ENCODE data around the gene CNKSR2.
A peak's percentile ranks its signal among the peaks of the same experiment; 100 is the strongest.
"Not testable (repeated sequence)": the region's sequence is repeated elsewhere in the genome, so short reads cannot be mapped to it uniquely, and the experiment has no call there.

Gene CNKSR2

DNA sequence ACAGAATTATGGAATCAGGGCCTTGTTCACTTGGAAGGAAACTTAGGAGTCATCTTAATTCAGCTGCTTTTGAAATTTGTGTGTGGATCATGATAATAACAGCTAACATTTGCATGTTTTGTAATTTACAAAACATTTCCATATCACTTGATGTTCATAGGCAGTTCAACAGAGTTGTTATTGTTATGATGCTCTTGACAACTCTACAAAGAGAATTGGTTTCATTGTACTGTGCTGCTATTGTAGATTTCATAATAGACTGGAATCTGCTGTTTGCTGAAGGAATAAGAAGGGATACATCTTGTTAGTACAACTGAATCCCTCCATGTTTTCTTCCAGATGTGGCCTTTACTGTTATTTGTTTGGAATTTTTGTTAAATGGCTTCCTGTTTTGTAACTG, 83.5 kb downstream of the CNKSR2 start:
- DNase-seq: no peak

- DNase-seq: no peak
Measured at GRCh38 chrX:21469071-21469470, 94.9 kb downstream of the CNKSR2 start.

GRCh38 chrX:21476909-21477308, 102.7 kb downstream of the CNKSR2 start:
- DNase-seq: no peak

DNA sequence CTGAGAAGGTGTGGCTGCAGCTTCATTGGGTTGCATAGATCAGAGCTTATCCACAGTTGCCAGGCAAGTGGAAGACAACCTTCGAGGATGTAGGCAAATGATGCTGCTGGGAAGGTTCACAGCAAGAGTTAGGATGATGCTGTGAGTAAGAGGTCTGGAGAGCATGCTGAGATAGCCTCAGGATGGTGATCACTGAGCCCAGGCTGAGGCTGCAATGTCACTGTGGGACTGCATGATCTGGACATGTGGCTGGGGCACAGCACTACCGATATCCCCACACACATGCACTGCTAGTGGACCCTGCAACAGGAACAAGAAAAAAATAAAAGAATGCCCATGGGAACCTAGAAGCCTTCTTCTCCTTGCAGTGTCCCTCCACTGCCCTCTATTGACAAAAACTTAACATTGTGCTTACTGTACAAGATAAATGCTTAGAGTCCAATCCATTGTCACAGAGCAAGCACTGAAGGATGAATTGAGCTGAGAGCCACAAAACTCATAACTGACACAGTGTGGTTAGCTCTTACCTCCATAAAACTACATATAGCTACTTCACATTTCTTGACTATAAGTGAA, 105.6 kb downstream of the CNKSR2 start:
- DNase-seq: peak; percentile 70

- DNase-seq: no peak
Measured at GRCh38 chrX:21481761-21482160, 107.5 kb downstream of the CNKSR2 start.

DNA sequence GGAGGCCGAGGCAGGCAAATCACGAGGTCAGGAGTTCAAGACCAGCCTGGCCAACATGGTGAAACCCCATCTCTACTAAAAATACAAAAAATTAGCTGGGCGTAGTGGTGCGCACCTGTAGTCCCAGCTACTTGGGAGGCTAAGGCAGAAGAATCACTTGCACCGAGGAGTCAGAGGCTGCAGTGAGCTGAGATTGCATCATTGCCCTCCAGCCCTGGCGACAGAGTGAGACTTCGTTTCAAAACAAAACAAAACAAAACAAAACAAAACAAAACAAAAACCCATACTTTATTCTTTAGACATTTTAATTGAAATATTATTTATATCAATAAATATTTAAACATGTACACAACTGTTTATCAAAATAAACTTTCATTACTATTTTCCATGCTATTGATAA, 109.8 kb downstream of the CNKSR2 start:
- DNase-seq: not testable (repeated sequence)

DNA sequence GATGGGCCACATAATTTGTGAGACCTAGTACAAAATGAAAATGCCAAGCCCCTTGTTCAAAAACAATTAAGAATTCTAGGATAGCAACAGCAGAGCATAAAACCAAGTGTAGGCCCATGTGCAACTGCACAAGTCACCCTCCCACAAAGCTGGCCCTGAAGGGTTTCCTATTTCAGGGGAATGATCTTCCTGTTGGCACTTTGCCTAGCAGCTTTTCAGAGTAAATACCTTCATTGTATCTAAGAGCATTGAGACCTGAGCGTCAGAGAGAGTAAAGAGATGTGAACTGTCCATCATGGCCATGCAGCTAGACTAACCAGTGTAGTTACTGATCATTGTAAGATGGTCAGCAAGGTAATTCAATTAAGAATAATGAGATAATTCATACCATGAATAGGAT, 113.6 kb downstream of the CNKSR2 start:
- peak; percentile 88 for DNase-seq

GRCh38 chrX:21490341-21490740, 116.1 kb downstream of the CNKSR2 start:
- peak; percentile 25 for DNase-seq

- peak; percentile 82 for DNase-seq
Measured at GRCh38 chrX:21493226-21493830, 119.1 kb downstream of the CNKSR2 start.

DNA sequence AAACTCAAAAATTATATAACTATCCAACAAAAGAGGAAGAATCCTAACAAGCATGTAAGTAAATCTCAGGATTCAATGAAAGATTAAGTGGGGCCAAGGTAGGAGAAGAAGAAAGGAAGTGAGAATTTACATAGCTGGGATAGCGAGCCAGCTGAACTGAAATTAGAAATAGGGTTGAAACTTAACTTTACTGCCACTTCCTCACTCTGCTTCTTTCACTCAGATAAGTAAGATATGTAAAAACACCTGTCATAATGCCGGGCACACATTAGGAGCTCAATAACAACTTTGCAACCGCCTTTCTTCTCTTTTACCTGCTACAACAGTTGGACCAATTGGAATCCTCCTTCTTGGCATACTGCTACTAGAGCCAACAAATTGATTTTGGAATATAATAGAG, 129.4 kb downstream of the CNKSR2 start:
- no peak for DNase-seq

GRCh38 chrX:21509912-21510311, 135.7 kb downstream of the CNKSR2 start:
- peak; percentile 49 for DNase-seq

DNA sequence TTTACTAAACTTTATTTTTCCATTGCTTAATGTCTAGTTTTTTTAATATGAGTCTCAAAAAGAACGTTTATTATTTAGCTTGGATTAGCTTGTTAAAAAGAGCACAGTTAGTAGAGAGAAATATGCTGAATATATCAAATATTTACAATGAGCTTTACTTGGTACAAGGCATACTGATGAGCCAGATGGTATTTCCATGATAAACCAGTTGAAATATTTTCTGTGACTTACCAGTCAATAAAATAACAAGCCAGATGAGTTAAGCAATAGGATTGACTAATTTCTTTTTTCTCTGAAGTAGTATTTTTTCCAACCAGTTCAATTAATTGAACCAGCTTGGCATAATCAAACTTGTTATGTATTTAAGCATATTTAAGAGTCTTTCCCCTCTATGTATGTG, 149.8 kb downstream of the CNKSR2 start:
- no peak for DNase-seq

- no peak for DNase-seq
Measured at GRCh38 chrX:21528076-21528475, 153.9 kb downstream of the CNKSR2 start.

DNA sequence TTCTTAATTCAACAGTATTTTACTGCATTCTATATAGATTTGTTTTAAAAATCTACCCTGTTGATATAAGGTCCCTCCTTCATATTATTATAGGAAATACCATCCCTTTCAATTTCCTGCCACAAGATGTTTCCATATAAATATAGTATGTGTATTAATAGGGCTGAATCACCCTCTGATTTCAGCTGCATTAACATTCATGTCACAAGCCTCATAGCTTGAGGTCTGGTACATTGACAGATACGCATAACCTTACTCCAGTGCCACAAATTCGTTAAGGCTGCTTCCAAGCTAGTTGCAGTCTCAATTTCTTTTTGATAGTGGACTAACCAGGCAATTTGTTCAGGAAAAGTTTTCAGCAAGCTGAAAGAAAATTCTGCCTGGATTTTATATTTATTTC, 155.6 kb downstream of the CNKSR2 start:
- DNase-seq: no peak

DNA sequence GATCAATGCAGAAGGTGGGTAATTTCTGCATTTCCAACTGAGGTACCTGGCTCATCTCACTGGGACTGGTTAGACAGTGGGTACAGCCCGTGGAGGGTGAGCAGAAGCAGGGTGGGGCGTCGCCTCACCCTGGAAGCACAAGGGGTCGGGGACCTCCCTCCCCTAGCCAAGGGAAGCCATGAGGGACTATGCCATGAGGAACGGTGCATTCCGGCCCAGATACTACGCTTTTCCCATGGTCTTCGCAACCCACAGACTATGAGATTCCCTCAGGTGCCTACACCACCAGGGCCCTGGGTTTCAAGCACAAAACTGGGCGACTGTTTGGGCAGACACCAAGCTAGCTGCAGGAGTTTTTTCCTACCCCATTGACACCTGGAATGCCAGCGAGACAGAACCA, 170.4 kb downstream of the CNKSR2 start:
- not testable (repeated sequence) for DNase-seq

GRCh38 chrX:21559417-21559816, 185.2 kb downstream of the CNKSR2 start:
- peak; percentile 47 for DNase-seq

DNA sequence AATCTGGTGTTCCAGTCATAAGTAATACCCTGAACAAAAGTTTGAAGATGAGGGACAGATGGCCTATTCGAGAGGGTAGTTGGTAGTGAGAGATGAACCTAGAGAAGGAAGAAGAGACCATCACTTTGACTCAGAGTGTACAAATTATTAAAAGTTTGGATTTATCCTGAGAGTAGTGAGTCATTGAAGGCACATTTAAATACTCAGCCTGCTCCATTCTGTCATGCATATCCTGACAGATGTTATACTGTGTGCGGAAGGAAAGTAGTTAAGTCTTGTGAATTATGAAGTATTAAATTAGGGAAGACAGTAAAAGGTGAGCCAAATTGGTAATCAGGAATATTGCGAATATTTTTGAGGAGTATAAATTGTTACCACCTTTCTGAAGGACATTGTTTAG, 190.8 kb downstream of the CNKSR2 start:
- no peak for DNase-seq

DNA sequence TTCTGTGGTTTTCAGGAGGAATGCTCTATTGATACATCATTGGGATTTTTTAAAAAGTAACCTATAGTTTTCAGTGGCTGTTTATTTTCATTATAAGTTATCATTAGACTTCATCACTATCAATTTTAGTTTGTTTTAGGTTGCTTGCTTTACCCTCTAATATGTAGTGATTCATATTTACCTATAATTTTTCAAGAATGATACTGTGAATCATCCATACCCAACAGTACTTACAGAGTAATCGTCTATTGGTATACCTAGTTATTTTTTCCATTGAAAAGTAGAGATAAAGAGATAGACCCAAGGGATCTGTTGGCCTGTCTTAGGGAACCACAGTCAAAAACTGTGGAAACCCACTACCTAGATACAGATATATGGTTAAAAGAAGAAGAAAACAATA, 200.6 kb downstream of the CNKSR2 start:
- no peak for DNase-seq

DNA sequence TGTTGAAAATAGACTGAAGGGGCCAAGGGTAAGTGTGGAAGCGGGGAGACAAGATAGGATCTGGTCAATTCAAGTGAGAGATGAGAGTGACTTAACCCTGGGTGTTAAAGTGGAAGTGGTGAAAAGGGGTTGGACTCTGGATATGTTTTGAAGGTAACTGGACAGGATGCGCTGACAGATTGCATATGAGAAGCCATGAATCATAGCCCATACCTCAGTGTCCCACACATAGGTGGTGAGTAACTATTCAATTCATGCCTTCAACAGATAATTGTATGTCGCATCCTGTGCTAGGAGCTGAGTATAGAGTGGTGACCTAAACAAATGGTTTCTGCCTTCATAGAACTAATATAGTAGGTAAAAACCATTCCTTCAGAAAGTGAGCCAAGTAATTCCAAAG, 207.3 kb downstream of the CNKSR2 start:
- DNase-seq: no peak

- DNase-seq: no peak
Measured at GRCh38 chrX:21586001-21586400, 211.8 kb downstream of the CNKSR2 start.

GRCh38 chrX:21590012-21590776, 216.0 kb downstream of the CNKSR2 start:
- no peak for DNase-seq

GRCh38 chrX:21606002-21606401, 231.8 kb downstream of the CNKSR2 start:
- no peak for DNase-seq

GRCh38 chrX:21610168-21610567, 235.9 kb downstream of the CNKSR2 start:
- DNase-seq: no peak

DNA sequence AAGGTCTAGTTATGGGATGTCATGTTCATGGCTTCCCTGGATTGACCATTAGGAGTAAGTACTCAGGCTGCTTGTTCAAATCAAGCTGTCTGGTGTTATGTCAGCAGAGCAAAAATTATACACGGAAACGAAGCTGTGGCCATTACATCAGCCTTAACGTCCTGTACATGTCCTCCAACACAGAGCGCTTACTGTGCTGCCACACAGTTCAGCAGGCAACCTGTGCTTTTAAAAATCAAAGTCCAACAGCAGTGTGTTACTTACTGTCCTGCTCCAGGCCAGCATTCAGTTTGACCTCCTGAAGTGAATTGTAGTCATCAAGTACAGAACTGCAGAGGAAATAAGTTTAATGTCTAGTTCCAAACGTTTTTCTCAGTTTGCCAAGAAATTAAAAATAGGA, 237.9 kb downstream of the CNKSR2 start:
- DNase-seq: peak; percentile 1
